GM23248 (cell line): ENCODE data around the gene PIAS1. TPM values are rescaled to one million over a fixed set of nuclear protein-coding genes. Genes with fewer than 3 reads are reported as not detected.
A peak's percentile ranks its signal among the peaks of the same experiment; 100 is the strongest.

Source experiments
- DNase-seq: peaks from one replicate; pipeline ENCODE4 v3.0.0-alpha.2; 2015
- H2AFZ ChIP-seq: fragments of 200-600 bp; sonication (generic); 2 replicates; pipeline ENCODE4 v1.6.1; 2016; ENCODE audit warnings: antibody characterized with exemption
- H3F3A ChIP-seq: fragments of 200-600 bp; sonication (generic); 2 replicates; pipeline ENCODE4 v1.6.1; 2016; ENCODE audit warnings: mild to moderate bottlenecking, antibody characterized with exemption, mixed run types; ENCODE audit not compliant: insufficient read depth
- H3K27ac ChIP-seq: fragments of 200-600 bp; sonication (generic); 2 replicates; pipeline ENCODE4 v1.5.1; 2016; ENCODE audit warnings: mild to moderate bottlenecking
- H3K27me3 ChIP-seq: fragments of 200-600 bp; sonication (generic); replicated peaks from 2 replicates; pipeline ENCODE4 v1.6.1; 2016; ENCODE audit warnings: mild to moderate bottlenecking; ENCODE audit not compliant: insufficient read depth
- H3K36me3 ChIP-seq: fragments of 200-600 bp; sonication (generic); 2 replicates; pipeline ENCODE4 v1.6.1; 2016; ENCODE audit warnings: low read depth, mild to moderate bottlenecking
- H3K4me1 ChIP-seq: fragments of 200-600 bp; sonication (generic); 2 replicates; pipeline ENCODE4 v1.6.1; 2016; ENCODE audit warnings: mild to moderate bottlenecking; ENCODE audit not compliant: insufficient read depth
- H3K4me2 ChIP-seq: fragments of 200-600 bp; sonication (generic); one replicate; pipeline ENCODE4 v1.6.1; 2016; ENCODE audit warnings: mild to moderate bottlenecking; ENCODE audit not compliant: unreplicated experiment
- H3K4me3 ChIP-seq: fragments of 200-600 bp; sonication (generic); 2 replicates; pipeline ENCODE4 v1.5.1; 2016; ENCODE audit warnings: mild to moderate bottlenecking
- H3K79me2 ChIP-seq: fragments of 200-600 bp; sonication (generic); 2 replicates; pipeline ENCODE4 v1.6.1; 2016; ENCODE audit warnings: mild to moderate bottlenecking; ENCODE audit not compliant: insufficient read depth
- H3K9ac ChIP-seq: fragments of 200-600 bp; sonication (generic); 2 replicates; pipeline ENCODE4 v1.6.1; 2016; ENCODE audit warnings: mild to moderate bottlenecking
- H3K9me2 ChIP-seq: fragments of 200-600 bp; sonication (generic); 2 replicates; pipeline ENCODE4 v1.6.1; 2016; ENCODE audit warnings: mixed run types, mild to moderate bottlenecking, moderate library complexity; ENCODE audit not compliant: insufficient read depth
- H3K9me3 ChIP-seq: fragments of 200-600 bp; sonication (generic); one replicate; pipeline ENCODE4 v1.6.1; 2017; ENCODE audit warnings: low read depth
- H4K20me1 ChIP-seq: fragments of 200-600 bp; sonication (generic); 2 replicates; pipeline ENCODE4 v1.6.0; 2016; ENCODE audit not compliant: insufficient read depth
- EZH2 ChIP-seq: fragments of 200-600 bp; sonication (generic); IDR thresholded peaks from 2 replicates; pipeline ENCODE4 v1.6.1; 2018; ENCODE audit warnings: antibody characterized with exemption, mild to moderate bottlenecking; ENCODE audit not compliant: insufficient read depth, poor library complexity, severe bottlenecking
- EZH2phosphoT487 ChIP-seq: fragments of 200-600 bp; sonication (generic); IDR thresholded peaks from 2 replicates; pipeline ENCODE4 v1.6.1; 2018; ENCODE audit warnings: antibody characterized with exemption, moderate library complexity, mild to moderate bottlenecking, low read depth; ENCODE audit not compliant: insufficient read depth
- WGBS, 2 experiments: methylation state at CpG; one replicate each; pipeline ENCODE4 v1.1.6; 2015 to 2017; ENCODE audit warnings: low lambda C conversion rate in 2 of 2, low coverage in 1 of 2; ENCODE audit errors: missing lambda C conversion rate in 2 of 2; 5-methylcytosine and 5-hydroxymethylcytosine counted together
- in situ Hi-C: fragments of 300-500 bp; cut with MboI; formaldehyde crosslinking; loops from 2 replicates; pipeline ENCODE4 v1.15.0; 2020
- polyA plus RNA-seq: library from polyadenylated mRNA; unstranded; fragments of >200 nt; fragmentation: Nextera tagmentation; extraction: Ambion mirVana; gene quantifications from 2 replicates; pipeline ENCODE4 v1.2.1, GENCODE V29; 2016
- total RNA-seq: library from RNA; depleted of rRNA; stranded (reverse); fragments of >200 nt; shearing (Covaris generic); gene quantifications from 2 replicates; pipeline ENCODE4 v1.2.3, GENCODE V29; 2014

PIAS1 gene
- total and polyA plus RNA-seq, 2 experiments from 2014 or later: 14.8 to 34.4 TPM

GRCh38 chr15:68029959-68030358, 24.2 kb upstream of the PIAS1 start:
- H3K9ac ChIP-seq: no peak overlapping the region
- H3F3A ChIP-seq: no peaks in the 10 kb centered on the region
- no peaks in the 10 kb centered on the region for H3K4me1 ChIP-seq
- TF ChIP-seq EZH2 (no peak), EZH2phosphoT487 (no peak)
- no peaks in the 10 kb centered on the region for H3K79me2 ChIP-seq
- in situ Hi-C loops: no loop called here
- H3K4me3 ChIP-seq: no peak overlapping the region
- H3K27me3 ChIP-seq: peaks cover 23% of the 10 kb centered on the region; the same call in 1 of the 2 replicates
- no peaks in the 10 kb centered on the region for H3K9me3 ChIP-seq
- no peak overlapping the region for H3K4me2 ChIP-seq
- no peak for DNase-seq
- no peaks in the 10 kb centered on the region for H4K20me1 ChIP-seq
- H3K27ac ChIP-seq: no peak overlapping the region
- no peaks in the 10 kb centered on the region for H3K36me3 ChIP-seq
- no peak overlapping the region for H2AFZ ChIP-seq
- no peaks in the 10 kb centered on the region for H3K9me2 ChIP-seq

GRCh38 chr15:68031404-68031803, 22.7 kb upstream of the PIAS1 start:
- peak; percentile 6 for DNase-seq
- Histone ChIP-seq H3K9ac (no peak overlapping the region), H3K27ac (no peak overlapping the region), H3K4me3 (no peak overlapping the region), H3K9me3 (no peaks in the 10 kb centered on the region), H3K27me3 (peaks cover 23% of the 10 kb centered on the region; the same call in 1 of the 2 replicates), H3K36me3 (no peaks in the 10 kb centered on the region), H3K9me2 (no peaks in the 10 kb centered on the region), H4K20me1 (no peaks in the 10 kb centered on the region), H3F3A (no peaks in the 10 kb centered on the region), H2AFZ (no peak overlapping the region), H3K4me2 (no peak overlapping the region), H3K79me2 (no peaks in the 10 kb centered on the region), H3K4me1 (no peaks in the 10 kb centered on the region)
- TF ChIP-seq EZH2: no peak
- no peak for TF ChIP-seq EZH2phosphoT487
- in situ Hi-C loops: no loop called here
- 36 to 41% methylated on average over 2 of the region's 2 CpGs for WGBS, 2 experiments

DNA sequence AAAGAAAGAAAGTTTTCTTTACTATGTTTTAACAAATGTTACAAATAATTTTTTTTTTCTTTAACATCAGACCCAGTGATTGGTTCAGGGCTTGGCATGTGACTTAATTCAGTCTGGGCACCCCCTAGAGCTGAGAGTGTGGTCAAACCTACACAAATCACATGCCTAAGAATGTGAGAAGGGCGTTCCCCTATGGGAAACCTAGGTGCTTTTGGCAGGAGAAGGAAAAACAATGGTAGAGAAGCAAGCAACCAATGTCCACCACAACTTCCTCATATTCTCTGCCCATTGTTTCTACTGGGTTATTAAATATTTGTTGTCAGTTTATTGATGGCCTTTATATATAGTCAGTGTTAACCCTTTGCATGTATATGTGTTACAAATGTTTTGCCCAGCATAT, 21.4 kb upstream of the PIAS1 start:
- Histone ChIP-seq H3F3A (no peaks in the 10 kb centered on the region), H3K9me3 (no peaks in the 10 kb centered on the region), H2AFZ (no peak overlapping the region), H4K20me1 (no peaks in the 10 kb centered on the region), H3K4me2 (no peak overlapping the region), H3K79me2 (no peaks in the 10 kb centered on the region), H3K36me3 (no peaks in the 10 kb centered on the region), H3K9ac (no peak overlapping the region), H3K4me3 (no peak overlapping the region), H3K4me1 (no peaks in the 10 kb centered on the region), H3K9me2 (no peaks in the 10 kb centered on the region), H3K27me3 (peaks cover 28% of the 10 kb centered on the region; the same call in 1 of the 2 replicates), H3K27ac (no peak overlapping the region)
- in situ Hi-C loops: no loop called here
- TF ChIP-seq EZH2phosphoT487 (no peak), EZH2 (no peak)
- WGBS, 2 experiments: 28 to 29% methylated on average over 1 of the region's 1 CpG
- DNase-seq: no peak

- Histone ChIP-seq H3F3A (no peaks in the 10 kb centered on the region), H3K4me3 (no peak overlapping the region), H3K9ac (no peak overlapping the region), H3K36me3 (no peaks in the 10 kb centered on the region), H3K27ac (no peak overlapping the region), H3K79me2 (no peaks in the 10 kb centered on the region), H3K27me3 (peaks cover 33% of the 10 kb centered on the region; the same call in 1 of the 2 replicates), H2AFZ (no peak overlapping the region), H3K4me1 (no peaks in the 10 kb centered on the region), H4K20me1 (no peaks in the 10 kb centered on the region), H3K4me2 (no peak overlapping the region), H3K9me2 (no peaks in the 10 kb centered on the region), H3K9me3 (no peaks in the 10 kb centered on the region)
- WGBS, 2 experiments: 47 to 50% methylated on average over 3 of the region's 3 CpGs
- no peak for TF ChIP-seq EZH2
- TF ChIP-seq EZH2phosphoT487: no peak
- in situ Hi-C loops: no loop called here
- no peak for DNase-seq
These were observed 20.0 kb upstream of the PIAS1 start for GRCh38 chr15:68034081-68034480.

DNA sequence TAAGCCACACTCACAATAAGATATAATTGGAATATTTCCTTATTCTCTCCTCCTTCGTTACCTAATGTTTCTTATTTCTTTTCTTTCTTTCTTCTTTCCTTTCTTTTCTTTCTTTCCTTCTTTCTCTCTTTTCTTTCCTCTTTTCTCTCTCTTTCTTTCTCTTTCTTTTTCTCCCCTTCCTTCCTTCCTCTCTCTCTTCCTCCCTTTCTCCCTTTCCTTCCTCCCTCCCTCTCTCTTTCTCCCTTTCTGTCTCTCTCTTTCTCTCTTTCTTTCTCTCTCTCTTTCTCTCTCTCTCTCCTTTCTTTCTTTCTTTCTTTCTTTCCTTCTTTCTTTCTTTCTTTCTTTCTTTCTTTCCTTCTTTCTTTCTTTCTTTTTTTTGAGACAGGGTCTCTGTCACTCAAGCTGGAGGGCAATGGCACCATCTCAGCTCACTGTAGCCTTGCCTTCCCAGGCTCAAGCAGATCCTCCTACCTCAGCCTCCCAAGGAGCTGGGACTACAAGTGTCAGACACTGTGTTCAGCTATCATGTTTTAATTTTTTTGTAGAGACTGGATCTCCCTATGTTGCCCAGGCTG, 19.3 kb upstream of the PIAS1 start:
- no peak for DNase-seq
- Histone ChIP-seq H3K4me2 (no peak overlapping the region), H3K79me2 (no peaks in the 10 kb centered on the region), H3K27me3 (peaks cover 40% of the 10 kb centered on the region), H4K20me1 (no peaks in the 10 kb centered on the region), H3K4me3 (no peak overlapping the region), H3K27ac (no peak overlapping the region), H3K9ac (no peak overlapping the region), H3K4me1 (no peaks in the 10 kb centered on the region), H3K9me2 (no peaks in the 10 kb centered on the region), H3K36me3 (no peaks in the 10 kb centered on the region), H2AFZ (no peak overlapping the region), H3F3A (no peaks in the 10 kb centered on the region), H3K9me3 (no peaks in the 10 kb centered on the region)
- in situ Hi-C loops: no loop called here
- TF ChIP-seq EZH2phosphoT487 (no peak), EZH2 (no peak)
- WGBS, 2 experiments: 69 to 86% methylated on average over 1 of the region's 1 CpG
